ENCODE data around the gene PRKCA. TPM values are rescaled to one million over a fixed set of nuclear protein-coding genes. Genes with fewer than 3 reads are reported as not detected.

The PRKCA gene
- total and polyA plus RNA-seq, 2 of the 13 experiments (the other 11 are each of a cell fraction or from before 2014, with no cell fraction given) = 18.5 to 21.5 TPM

DNA sequence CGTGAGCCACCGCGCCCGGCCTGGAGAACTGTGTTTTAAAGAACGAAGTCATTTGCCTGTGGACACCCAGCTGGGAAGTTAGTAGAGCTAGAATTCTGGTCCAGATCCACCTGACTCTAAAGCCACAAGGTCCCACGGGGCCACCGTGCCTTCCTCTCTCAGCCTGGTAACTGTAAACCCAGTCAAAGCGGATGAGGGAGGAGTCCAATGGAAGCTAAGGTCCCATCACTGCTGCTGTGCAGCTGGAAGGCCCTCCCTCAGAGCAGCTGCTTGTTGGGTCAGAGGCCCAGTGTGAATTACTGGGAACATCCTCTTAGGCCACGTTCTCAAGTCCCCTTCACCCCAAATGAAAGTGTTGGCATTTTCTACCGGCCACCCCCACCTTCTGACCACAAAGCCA lies 483.7 kb downstream of the PRKCA start (continued):
- TF ChIP-seq NFIC (IDR thresholded peaks at IDR 0.05; ENCODE audit: low read length) = no peak

DNA sequence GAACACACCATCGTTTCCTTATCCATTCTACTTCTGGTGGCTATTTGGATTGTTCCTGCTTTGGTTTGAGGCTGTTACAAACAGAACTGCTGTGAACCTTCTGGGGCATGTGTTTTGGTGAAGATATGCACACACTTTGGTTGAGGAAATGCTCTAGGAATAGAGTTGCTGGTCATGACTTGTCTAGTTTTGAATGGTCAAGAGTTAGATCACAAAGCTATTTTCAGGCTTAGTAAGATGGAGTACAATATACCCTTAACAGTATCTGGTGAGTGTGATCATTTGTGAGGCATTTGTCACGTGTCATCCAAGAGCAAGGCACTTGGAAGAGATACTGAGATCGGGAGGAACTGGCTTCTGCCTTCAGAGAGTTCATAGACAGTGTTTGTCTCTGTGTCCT lies 485.5 kb downstream of the PRKCA start:
- intact Hi-C loops (cut with micrococcal nuclease; ENCODE audit: unreplicated experiment) (no loop called here), in situ Hi-C loops (cut with HindIII; ENCODE audit: extremely low pct_ligation_motif_present, low pct_unique_long_range_greater_than_20kb) (no loop called here)
- POLR2A ChIA-PET = no interaction called here
- CTCF ChIA-PET (ENCODE audit: low intra/inter-chr PET ratio, low total read pairs) = no interaction called here
- Histone ChIP-seq H3K9me3 (ENCODE audit: low read length) (no peaks in the 10 kb centered on the region), H3K4me1 (ENCODE audit: insufficient read depth, low read length) (no peaks in the 10 kb centered on the region), H3K4me3 (replicated peaks in 1 of 3; ENCODE audit: insufficient read depth in 1 of 3, low read depth in 2 of 3, low read length in 3 of 3) (no peak overlapping the region), H3K27me3 (ENCODE audit: control insufficient read depth in 1 of 2, insufficient read depth in 2 of 2, low read length in 2 of 2) (no peaks in the 10 kb centered on the region), H3K4me2 (ENCODE audit: low read depth, low read length) (no peak overlapping the region), H4K20me1 (ENCODE audit: insufficient read depth, low read length) (no peaks in the 10 kb centered on the region), H3K36me3 (replicated peaks in 1 of 2; ENCODE audit: control insufficient read depth in 1 of 2, insufficient read depth in 2 of 2, low read length in 2 of 2) (peaks cover 20 to 52% of the 10 kb centered on the region in 2 experiments; a peak in 4 of 5 replicates), H3K79me2 (ENCODE audit: insufficient read depth, low read length) (no peaks in the 10 kb centered on the region), H3K9ac (ENCODE audit: insufficient read depth, low read depth, low read length) (no peak overlapping the region), H2AFZ (ENCODE audit: low read length) (no peak overlapping the region), H3K27ac (ENCODE audit: extremely low read length, insufficient read depth, low read length) (no peak overlapping the region)
- no TSS peak for BruUV-seq (replicated peaks)
- TF ChIP-seq FLYWCH1 (CRISPR knock-in tag; IDR thresholded peaks at IDR 0.05) (no peak), KLF11 (CRISPR knock-in tag; IDR thresholded peaks at IDR 0.05) (no peak), TCF7L2 (IDR thresholded peaks at IDR 0.05; ENCODE audit: low read depth, low read length) (no peak), NCOR1 (IDR thresholded peaks at IDR 0.05; ENCODE audit: borderline replicate concordance, low read length) (no peak), ELF3 (CRISPR knock-in tag; IDR thresholded peaks at IDR 0.05) (no peak), SIX4 (CRISPR knock-in tag; IDR thresholded peaks at IDR 0.05) (no peak), ZNF816 (CRISPR knock-in tag; IDR thresholded peaks at IDR 0.05; ENCODE audit: borderline replicate concordance) (no peak), AKAP8 (CRISPR knock-in tag; IDR thresholded peaks at IDR 0.05) (no peak), RFX3 (CRISPR knock-in tag; IDR thresholded peaks at IDR 0.05) (no peak), ZNF766 (CRISPR knock-in tag; IDR thresholded peaks at IDR 0.05; ENCODE audit: borderline replicate concordance) (no peak), ZNF431 (CRISPR knock-in tag; IDR thresholded peaks at IDR 0.05; ENCODE audit: borderline replicate concordance, low read depth) (no peak), NFIC (IDR thresholded peaks at IDR 0.05; ENCODE audit: low read length) (no peak), FOXK1 (CRISPR knock-in tag; IDR thresholded peaks at IDR 0.05; ENCODE audit: borderline replicate concordance, low read depth) (no peak), ZNF496 (CRISPR knock-in tag; IDR thresholded peaks at IDR 0.05; ENCODE audit: insufficient replicate concordance) (no peak)
- TF ChIP-seq, protein P1, sequence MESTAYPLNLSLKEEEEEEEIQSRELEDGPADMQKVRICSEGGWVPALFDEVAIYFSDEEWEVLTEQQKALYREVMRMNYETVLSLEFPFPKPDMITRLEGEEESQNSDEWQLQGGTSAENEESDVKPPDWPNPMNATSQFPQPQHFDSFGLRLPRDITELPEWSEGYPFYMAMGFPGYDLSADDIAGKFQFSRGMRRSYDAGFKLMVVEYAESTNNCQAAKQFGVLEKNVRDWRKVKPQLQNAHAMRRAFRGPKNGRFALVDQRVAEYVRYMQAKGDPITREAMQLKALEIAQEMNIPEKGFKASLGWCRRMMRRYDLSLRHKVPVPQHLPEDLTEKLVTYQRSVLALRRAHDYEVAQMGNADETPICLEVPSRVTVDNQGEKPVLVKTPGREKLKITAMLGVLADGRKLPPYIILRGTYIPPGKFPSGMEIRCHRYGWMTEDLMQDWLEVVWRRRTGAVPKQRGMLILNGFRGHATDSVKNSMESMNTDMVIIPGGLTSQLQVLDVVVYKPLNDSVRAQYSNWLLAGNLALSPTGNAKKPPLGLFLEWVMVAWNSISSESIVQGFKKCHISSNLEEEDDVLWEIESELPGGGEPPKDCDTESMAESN (CRISPR knock-in tag; conservative IDR thresholded peaks at IDR 0.05) = no peak
- ATAC-seq (no peak), FAIRE-seq (no peak), DNase-seq (ENCODE audit: low spot score) (no peak)
- WGBS (ENCODE audit: low lambda C conversion rate) = 93% methylated on average over 3 of the region's 3 CpGs

Data from HepG2 (cell line).